Suprapubic skin (tissue), 4 donors: ENCODE results near the gene SP140L. TPM values are rescaled to one million over a fixed set of nuclear protein-coding genes. Genes with fewer than 3 reads are reported as not detected.
A peak's percentile ranks its signal among the peaks of the same experiment; 100 is the strongest.

Experiments
- DNase-seq, 2 donors: peaks; one replicate each; pipeline ENCODE4 v3.0.0-alpha.2; 2019; ENCODE audit warnings: low spot score in 2 of 2
- H3K27ac ChIP-seq: fragments of 200-600 bp; sonication (generic); one replicate; pipeline ENCODE4 v1.5.1; 2019
- H3K27me3 ChIP-seq: fragments of 200-600 bp; sonication (generic); one replicate; pipeline ENCODE4 v1.5.1; 2019
- H3K36me3 ChIP-seq: fragments of 200-600 bp; sonication (generic); one replicate; pipeline ENCODE4 v1.5.1; 2019
- H3K4me1 ChIP-seq: fragments of 200-600 bp; sonication (generic); one replicate; pipeline ENCODE4 v1.5.1; 2019
- H3K4me3 ChIP-seq: fragments of 200-600 bp; sonication (generic); one replicate; pipeline ENCODE4 v1.5.1; 2019; ENCODE audit warnings: mild to moderate bottlenecking
- H3K9me3 ChIP-seq: fragments of 200-600 bp; sonication (generic); one replicate; pipeline ENCODE4 v1.5.1; 2019
- EP300 ChIP-seq: sonication (generic); formaldehyde crosslinking; IDR thresholded peaks from one replicate; pipeline ENCODE4 v1.6.1; 2017; ENCODE audit warnings: antibody characterized with exemption
- POLR2A ChIP-seq, 2 donors: fragments of 450-650 bp; IDR thresholded peaks; one replicate each; pipeline ENCODE4 v1.6.1; 2017; ENCODE audit warnings: antibody characterized with exemption in 2 of 2, mild to moderate bottlenecking in 2 of 2, moderate library complexity in 2 of 2
- POLR2AphosphoS5 ChIP-seq, 3 donors: sonication (generic); formaldehyde crosslinking; IDR thresholded peaks; one replicate each; pipeline ENCODE4 v1.6.1; 2017; ENCODE audit warnings: antibody characterized with exemption in 3 of 3
- WGBS: methylation state at CpG from one replicate; pipeline ENCODE4 v1.1.5; 2018; 5-methylcytosine and 5-hydroxymethylcytosine counted together
- total RNA-seq, 4 donors: library from RNA; depleted of rRNA; stranded (reverse); fragments of >200 nt; gene quantifications; one replicate each; pipeline ENCODE4 v1.1.0, GENCODE V29; 2016
- TF ChIP-seq, protein P1 (sequence below), 2 donors: fragments of 200-600 bp in 1 of 2; fragments of 450-650 bp in 1 of 2; sonication (generic) in 1 of 2; IDR thresholded peaks; one replicate each; pipeline ENCODE4 v1.5.1; 2016 to 2019; ENCODE audit warnings: antibody characterized with exemption in 2 of 2, mild to moderate bottlenecking in 1 of 2, moderate library complexity in 1 of 2

SP140L gene
- total RNA-seq, 4 donors from 2014 or later, result 0.98 to 6.3 (median 2.5) TPM

DNA sequence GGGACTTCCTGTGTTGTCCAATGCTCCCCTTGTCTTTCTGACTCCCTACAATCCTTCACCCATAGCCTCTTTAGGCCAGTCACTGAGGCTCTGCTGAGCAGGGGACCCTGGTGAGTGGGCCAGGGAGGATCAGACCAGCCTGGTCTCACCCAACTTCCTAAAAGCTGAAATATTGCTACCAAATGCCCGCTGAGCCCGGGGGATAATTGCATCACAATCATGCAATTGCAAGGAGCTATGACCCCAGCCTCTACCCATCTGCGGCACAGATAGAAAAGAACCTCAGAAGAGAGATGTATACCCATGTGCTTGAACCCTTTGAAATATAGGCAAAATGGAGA is 85.3 kb downstream of the SP140L start:
- Histone ChIP-seq H3K4me1 (peaks cover 60% of the 10 kb centered on the region), H3K27ac (peak overlapping the region; percentile 89), H3K36me3 (no peaks in the 10 kb centered on the region), H3K9me3 (no peaks in the 10 kb centered on the region), H3K4me3 (peak overlapping the region; percentile 54), H3K27me3 (no peaks in the 10 kb centered on the region)
- TF ChIP-seq EP300 (no peak), POLR2AphosphoS5 (IDR thresholded peaks at IDR 0.05) (no peak), POLR2A (IDR thresholded peaks at IDR 0.05) (no peak)
- TF ChIP-seq, protein P1, sequence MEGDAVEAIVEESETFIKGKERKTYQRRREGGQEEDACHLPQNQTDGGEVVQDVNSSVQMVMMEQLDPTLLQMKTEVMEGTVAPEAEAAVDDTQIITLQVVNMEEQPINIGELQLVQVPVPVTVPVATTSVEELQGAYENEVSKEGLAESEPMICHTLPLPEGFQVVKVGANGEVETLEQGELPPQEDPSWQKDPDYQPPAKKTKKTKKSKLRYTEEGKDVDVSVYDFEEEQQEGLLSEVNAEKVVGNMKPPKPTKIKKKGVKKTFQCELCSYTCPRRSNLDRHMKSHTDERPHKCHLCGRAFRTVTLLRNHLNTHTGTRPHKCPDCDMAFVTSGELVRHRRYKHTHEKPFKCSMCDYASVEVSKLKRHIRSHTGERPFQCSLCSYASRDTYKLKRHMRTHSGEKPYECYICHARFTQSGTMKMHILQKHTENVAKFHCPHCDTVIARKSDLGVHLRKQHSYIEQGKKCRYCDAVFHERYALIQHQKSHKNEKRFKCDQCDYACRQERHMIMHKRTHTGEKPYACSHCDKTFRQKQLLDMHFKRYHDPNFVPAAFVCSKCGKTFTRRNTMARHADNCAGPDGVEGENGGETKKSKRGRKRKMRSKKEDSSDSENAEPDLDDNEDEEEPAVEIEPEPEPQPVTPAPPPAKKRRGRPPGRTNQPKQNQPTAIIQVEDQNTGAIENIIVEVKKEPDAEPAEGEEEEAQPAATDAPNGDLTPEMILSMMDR (IDR thresholded peaks at IDR 0.05), result no peak
- no peak for DNase-seq
- 84% methylated on average over 3 of the region's 3 CpGs for WGBS

DNA sequence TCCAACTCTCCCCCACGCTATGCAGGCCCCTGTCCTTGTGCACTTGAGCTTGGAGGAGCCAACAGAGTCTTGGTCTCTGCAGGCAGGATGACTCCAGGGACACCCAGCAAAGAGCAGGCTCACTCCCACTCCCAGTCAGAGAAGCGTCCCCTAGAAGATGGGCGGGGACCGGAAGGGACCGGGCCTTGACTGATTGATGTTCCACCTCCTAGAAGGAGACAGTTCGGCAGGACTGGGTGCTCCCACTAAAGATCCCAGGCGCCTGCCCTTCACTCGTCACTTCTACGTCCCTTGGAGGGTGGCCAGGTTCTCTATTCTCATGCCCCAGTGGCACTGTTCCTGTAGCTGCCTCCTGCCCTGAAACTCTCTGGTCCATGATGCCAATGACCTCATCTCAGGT is 85.9 kb downstream of the SP140L start:
- Histone ChIP-seq H3K27me3 (no peaks in the 10 kb centered on the region), H3K4me1 (peaks cover 65% of the 10 kb centered on the region), H3K9me3 (no peaks in the 10 kb centered on the region), H3K27ac (no peak overlapping the region), H3K36me3 (no peaks in the 10 kb centered on the region), H3K4me3 (no peak overlapping the region)
- DNase-seq, result no peak
- TF ChIP-seq EP300, result no peak
- no peak for TF ChIP-seq POLR2AphosphoS5 (IDR thresholded peaks at IDR 0.05)
- TF ChIP-seq, protein P1 (IDR thresholded peaks at IDR 0.05), result no peak
- TF ChIP-seq POLR2A (IDR thresholded peaks at IDR 0.05), result no peak
- WGBS, result 97% methylated on average over 7 of the region's 9 CpGs

DNA sequence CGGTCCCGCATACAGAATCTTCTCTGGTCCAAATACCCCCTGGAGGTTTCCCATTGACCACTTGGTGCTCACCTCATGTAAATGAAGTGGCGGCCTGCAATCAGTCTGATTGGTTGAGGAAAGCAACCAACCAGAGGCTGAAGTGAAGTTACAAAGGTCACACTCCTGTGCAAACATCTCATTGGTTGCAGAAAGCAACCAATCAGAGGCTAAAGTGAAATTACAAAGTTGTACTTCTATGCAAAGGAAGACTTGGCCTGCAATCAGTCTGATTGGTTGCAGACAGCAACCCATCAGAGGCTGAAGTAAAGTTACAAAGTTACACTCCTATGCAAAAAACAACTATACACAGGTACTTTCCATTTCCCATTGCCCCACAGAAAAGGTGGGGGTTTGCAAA is 86.5 kb downstream of the SP140L start:
- Histone ChIP-seq H3K27me3 (no peaks in the 10 kb centered on the region), H3K36me3 (no peaks in the 10 kb centered on the region), H3K4me3 (no peak overlapping the region), H3K4me1 (peaks cover 70% of the 10 kb centered on the region), H3K9me3 (no peaks in the 10 kb centered on the region), H3K27ac (no peak overlapping the region)
- TF ChIP-seq, protein P1 (IDR thresholded peaks at IDR 0.05), result no peak
- TF ChIP-seq EP300 (no peak), POLR2A (IDR thresholded peaks at IDR 0.05) (no peak), POLR2AphosphoS5 (IDR thresholded peaks at IDR 0.05) (no peak)
- DNase-seq, result no peak
- WGBS, result 90% methylated on average over 3 of the region's 3 CpGs

DNA sequence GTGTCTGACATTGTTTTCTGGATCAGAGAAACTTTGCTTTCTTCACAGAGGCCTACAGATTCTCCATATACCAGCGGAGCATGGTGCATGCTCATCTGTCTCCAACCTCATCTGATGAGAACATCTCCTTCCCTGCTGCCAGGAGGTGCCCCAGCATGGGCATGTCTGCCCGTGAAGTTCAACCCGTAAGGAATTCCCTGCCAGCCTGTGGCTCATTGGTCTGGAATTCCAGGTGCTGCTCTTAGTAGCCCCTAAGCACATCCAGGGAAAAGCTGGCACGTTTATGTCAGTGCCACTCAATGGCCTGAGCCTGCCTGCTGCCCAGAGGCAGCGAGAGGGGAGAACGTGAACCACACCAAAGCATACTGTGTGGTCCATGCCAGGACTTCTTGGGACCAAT is 87.3 kb downstream of the SP140L start:
- DNase-seq, result no peak
- WGBS, result 56% methylated on average over 6 of the region's 6 CpGs
- Histone ChIP-seq H3K27me3 (no peaks in the 10 kb centered on the region), H3K4me3 (no peak overlapping the region), H3K36me3 (no peaks in the 10 kb centered on the region), H3K9me3 (no peaks in the 10 kb centered on the region), H3K27ac (no peak overlapping the region), H3K4me1 (peaks cover 71% of the 10 kb centered on the region)
- TF ChIP-seq, protein P1 (IDR thresholded peaks at IDR 0.05), result no peak
- TF ChIP-seq POLR2A (IDR thresholded peaks at IDR 0.05) (no peak), POLR2AphosphoS5 (IDR thresholded peaks at IDR 0.05) (no peak), EP300 (no peak)

DNA sequence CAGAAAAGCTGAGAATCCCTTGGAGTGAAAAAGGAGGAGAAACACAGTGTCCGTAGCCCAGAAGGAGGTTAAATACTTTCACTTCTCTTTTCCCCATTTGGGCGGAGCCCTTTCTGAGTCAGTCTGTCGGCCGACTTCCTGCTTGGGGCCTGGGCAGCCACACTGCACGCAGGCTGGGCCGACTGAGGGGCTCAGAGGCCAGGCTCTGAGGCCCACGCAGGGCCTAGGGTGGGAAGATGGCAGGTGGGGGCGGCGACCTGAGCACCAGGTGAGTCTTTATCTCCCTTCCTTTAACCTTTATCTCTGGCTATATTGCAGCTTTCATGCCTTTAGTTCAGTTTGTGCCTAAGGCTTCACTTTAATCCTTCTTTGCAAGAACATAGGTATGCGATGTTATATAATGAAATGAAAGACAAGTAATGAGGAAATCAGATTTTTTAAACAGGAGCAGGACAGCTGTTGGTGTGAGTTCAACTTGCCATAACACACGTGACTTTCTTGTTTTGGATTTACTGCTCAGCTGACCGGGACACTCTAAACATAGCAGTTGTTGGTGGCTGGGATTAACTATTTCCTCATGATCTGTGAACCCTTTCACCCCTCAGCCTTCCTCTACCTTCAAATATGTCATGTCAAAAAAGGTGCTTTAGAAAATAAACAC is 89.2 kb downstream of the SP140L start, which contains the start of gene SP100:
Gene SP100 (plus strand): TSS at position 141 of the 661 bp plus-strand sequence. CDS start 96 bp downstream, at position 237.
- no peaks in the 10 kb centered on the region for H3K9me3 ChIP-seq
- TF ChIP-seq, protein P1 (IDR thresholded peaks at IDR 0.05), result no peak
- TF ChIP-seq POLR2A (IDR thresholded peaks at IDR 0.05) (peak; percentile 38 to 74), EP300 (no peak), POLR2AphosphoS5 (IDR thresholded peaks at IDR 0.05) (peak in 2 of 3 donors; percentile 70 to 79)
- H3K27me3 ChIP-seq, result no peaks in the 10 kb centered on the region
- peak in 1 of 2 donors; percentile 82 for DNase-seq
- H3K36me3 ChIP-seq, result no peaks in the 10 kb centered on the region
- H3K27ac ChIP-seq, result peak within 1 kb of the TSS; percentile 97
- peaks cover 78% of the 10 kb centered on the region for H3K4me1 ChIP-seq
- peak within 1 kb of the TSS; percentile 66 for H3K4me3 ChIP-seq
- 0% methylated on average over 12 of the region's 12 CpGs for WGBS
